ENCODE data around the gene MYL11. TPM values are rescaled to one million over a fixed set of nuclear protein-coding genes. Genes with fewer than 3 reads are reported as not detected.
A peak's percentile ranks its signal among the peaks of the same experiment; 100 is the strongest.

Gene MYL11
- total and polyA plus RNA-seq, 5 donors from 2014 or later, result 1.7 to 4.1 TPM; not detected in 3

GRCh38 chr16:30351001-30351441, 23.6 kb upstream of the MYL11 start:
- H3K4me3 ChIP-seq (ENCODE audit: low read depth, low read length), result no peak overlapping the region
- Mint-ChIP-seq H3K4me3 (peak overlapping the region in 1 of 4 donors; percentile 69), H3K9me3 (no peaks in the 10 kb centered on the region), H3K36me3 (peaks cover 19% of the 10 kb centered on the region), H3K27ac (no peak overlapping the region), H3K27me3 (no peaks in the 10 kb centered on the region), H3K4me1 (peaks cover 4 to 42% (median 12%) of the 10 kb centered on the region in 4 donors)
- DNase-seq, result no peak
- no peak overlapping the region for H3K27ac ChIP-seq (ENCODE audit: insufficient read depth, low read length, poor library complexity, severe bottlenecking)
- H3K9me3 ChIP-seq (ENCODE audit: control insufficient read depth in 2 of 2, low read length in 2 of 2), result no peaks in the 10 kb centered on the region
- peaks cover 32% of the 10 kb centered on the region for H3K36me3 ChIP-seq (ENCODE audit: control insufficient read depth, insufficient read depth, low read length)
- peaks cover 21% of the 10 kb centered on the region for H3K4me1 ChIP-seq (ENCODE audit: control insufficient read depth, insufficient read depth, low read length, poor library complexity, severe bottlenecking)
- no peaks in the 10 kb centered on the region for H3K27me3 ChIP-seq (ENCODE audit: control insufficient read depth, insufficient read depth, low read length)
- ATAC-seq (ENCODE audit: low read depth in 2 of 2), result no peak

DNA sequence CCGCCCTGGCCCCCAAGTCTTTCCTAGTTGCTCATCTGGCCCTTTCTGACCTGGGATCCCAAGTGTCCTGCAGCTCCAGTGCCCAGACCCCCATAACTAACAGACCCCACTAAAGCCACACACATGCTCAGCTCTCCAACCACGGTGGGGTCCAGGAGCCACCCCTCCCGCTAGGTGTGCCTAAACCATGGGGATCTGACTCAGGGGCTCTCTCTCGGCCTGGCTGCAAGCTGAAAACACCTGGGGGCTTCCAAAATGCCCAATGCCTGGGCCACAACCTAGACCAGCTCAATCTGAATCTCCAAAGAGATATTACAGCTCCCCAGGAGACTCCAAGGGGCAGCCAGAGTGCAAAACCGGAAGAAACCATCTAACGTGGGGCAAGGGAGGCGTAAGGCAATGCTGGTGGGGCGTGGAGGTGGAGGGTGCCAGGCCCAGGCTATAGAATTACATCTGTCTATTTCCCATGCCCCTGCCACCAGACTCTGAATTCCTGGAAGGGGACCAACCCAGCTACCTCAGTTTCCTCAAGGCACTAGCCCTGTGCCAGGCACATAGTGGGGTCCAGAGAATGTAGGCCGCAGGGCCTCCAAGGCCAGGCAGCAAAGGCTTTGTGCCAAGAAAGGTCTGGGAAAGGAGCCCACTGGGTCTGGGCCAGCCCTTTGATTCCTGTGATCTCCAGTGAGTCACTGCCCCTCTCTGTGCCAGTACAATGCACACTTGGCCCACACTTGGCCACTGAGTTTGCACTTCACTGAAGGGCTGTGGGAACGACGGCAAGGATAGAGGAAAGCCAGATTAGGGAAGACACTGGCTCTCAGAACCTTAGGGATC, 22.8 kb upstream of the MYL11 start:
- H3K27me3 ChIP-seq (ENCODE audit: control insufficient read depth, insufficient read depth, low read length), result no peaks in the 10 kb centered on the region
- ATAC-seq (ENCODE audit: low read depth in 2 of 2), result no peak
- H3K36me3 Mint-ChIP-seq, result peaks cover 19% of the 10 kb centered on the region
- H3K27ac ChIP-seq (ENCODE audit: insufficient read depth, low read length, poor library complexity, severe bottlenecking), result no peak overlapping the region
- H3K4me3 ChIP-seq (ENCODE audit: low read depth, low read length), result no peak overlapping the region
- H3K4me1 ChIP-seq (ENCODE audit: control insufficient read depth, insufficient read depth, low read length, poor library complexity, severe bottlenecking), result peaks cover 24% of the 10 kb centered on the region
- H3K4me1 Mint-ChIP-seq, result peaks cover 4 to 50% (median 17%) of the 10 kb centered on the region in 4 donors
- H3K27me3 Mint-ChIP-seq, result no peaks in the 10 kb centered on the region
- no peaks in the 10 kb centered on the region for H3K9me3 Mint-ChIP-seq
- no peak overlapping the region for H3K27ac Mint-ChIP-seq
- peak overlapping the region; percentile 21 to 83 (median 59) for H3K4me3 Mint-ChIP-seq
- H3K36me3 ChIP-seq (ENCODE audit: control insufficient read depth, insufficient read depth, low read length), result peaks cover 32% of the 10 kb centered on the region
- DNase-seq, result no peak
- H3K9me3 ChIP-seq (ENCODE audit: control insufficient read depth in 2 of 2, low read length in 2 of 2), result no peaks in the 10 kb centered on the region

GRCh38 chr16:30352488-30353401, 21.9 kb upstream of the MYL11 start:
- Histone ChIP-seq H3K36me3 (ENCODE audit: control insufficient read depth, insufficient read depth, low read length) (peaks cover 32% of the 10 kb centered on the region), H3K27ac (ENCODE audit: insufficient read depth, low read length, poor library complexity, severe bottlenecking) (peak overlapping the region; percentile 14), H3K4me3 (ENCODE audit: low read depth, low read length) (no peak overlapping the region), H3K4me1 (ENCODE audit: control insufficient read depth, insufficient read depth, low read length, poor library complexity, severe bottlenecking) (peaks cover 24% of the 10 kb centered on the region), H3K9me3 (ENCODE audit: control insufficient read depth in 2 of 2, low read length in 2 of 2) (no peaks in the 10 kb centered on the region), H3K27me3 (ENCODE audit: control insufficient read depth, insufficient read depth, low read length) (no peaks in the 10 kb centered on the region)
- peak overlapping the region; percentile 8 to 63 (median 56) for H3K4me3 Mint-ChIP-seq
- H3K9me3 Mint-ChIP-seq, result no peaks in the 10 kb centered on the region
- H3K27ac Mint-ChIP-seq, result no peak overlapping the region
- H3K27me3 Mint-ChIP-seq, result no peaks in the 10 kb centered on the region
- ATAC-seq (ENCODE audit: low read depth in 2 of 2) (no peak), DNase-seq (no peak)
- peaks cover 25% of the 10 kb centered on the region for H3K36me3 Mint-ChIP-seq
- peaks cover 4 to 54% (median 21%) of the 10 kb centered on the region in 4 donors for H3K4me1 Mint-ChIP-seq

GRCh38 chr16:30353438-30354129, 21.0 kb upstream of the MYL11 start:
- ATAC-seq (ENCODE audit: low read depth in 2 of 2) (no peak), DNase-seq (no peak)
- Mint-ChIP-seq H3K36me3 (peaks cover 25% of the 10 kb centered on the region), H3K27ac (peak overlapping the region in 1 of 3 donors; percentile 99), H3K9me3 (no peaks in the 10 kb centered on the region), H3K27me3 (no peaks in the 10 kb centered on the region), H3K4me1 (peaks cover 4 to 54% (median 21%) of the 10 kb centered on the region in 4 donors), H3K4me3 (peak overlapping the region; percentile 96 to 100 (median 96))
- Histone ChIP-seq H3K36me3 (ENCODE audit: control insufficient read depth, insufficient read depth, low read length) (peaks cover 33% of the 10 kb centered on the region), H3K9me3 (ENCODE audit: control insufficient read depth in 2 of 2, low read length in 2 of 2) (no peaks in the 10 kb centered on the region), H3K27me3 (ENCODE audit: control insufficient read depth, insufficient read depth, low read length) (no peaks in the 10 kb centered on the region), H3K4me3 (ENCODE audit: low read depth, low read length) (peak overlapping the region; percentile 88), H3K4me1 (ENCODE audit: control insufficient read depth, insufficient read depth, low read length, poor library complexity, severe bottlenecking) (peaks cover 24% of the 10 kb centered on the region), H3K27ac (ENCODE audit: insufficient read depth, low read length, poor library complexity, severe bottlenecking) (peak overlapping the region; percentile 14)

DNA sequence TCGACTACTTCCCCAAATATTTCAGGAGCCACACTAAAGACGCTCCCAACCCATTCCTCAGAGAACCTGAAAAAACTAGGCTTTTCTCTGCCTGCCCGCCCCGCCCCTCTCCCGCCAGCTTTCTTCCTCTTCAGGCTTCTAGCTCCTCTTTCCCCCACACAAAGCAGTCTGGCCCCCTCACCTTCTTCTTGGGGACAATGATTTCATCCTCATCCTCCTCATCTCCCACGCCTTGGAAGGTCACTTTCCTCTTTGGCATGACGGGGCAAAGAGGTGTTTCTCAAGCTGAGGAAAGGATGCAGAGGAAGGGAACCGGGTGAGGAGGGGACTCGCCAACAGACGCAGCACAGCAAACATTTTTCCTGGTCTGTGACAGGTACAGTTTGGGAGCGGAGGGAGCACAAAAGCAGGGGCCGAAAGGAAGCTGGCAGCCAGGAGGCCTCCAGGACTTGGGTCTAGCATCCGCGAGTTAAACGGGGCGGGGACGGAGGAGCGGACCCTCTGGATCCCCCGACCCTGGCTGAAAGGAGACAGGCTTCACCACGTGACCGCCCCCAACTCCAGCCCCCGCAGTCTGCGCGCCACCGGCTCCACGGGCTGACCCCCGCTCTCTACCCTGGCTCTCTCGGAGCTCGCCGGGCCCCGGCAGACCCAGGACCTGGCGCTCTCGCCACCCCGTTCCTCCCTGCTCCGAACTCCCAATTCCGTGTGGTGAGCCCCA, 20.0 kb upstream of the MYL11 start:
- Histone ChIP-seq H3K4me3 (ENCODE audit: low read depth, low read length) (peak overlapping the region; percentile 88), H3K36me3 (ENCODE audit: control insufficient read depth, insufficient read depth, low read length) (peaks cover 36% of the 10 kb centered on the region), H3K4me1 (ENCODE audit: control insufficient read depth, insufficient read depth, low read length, poor library complexity, severe bottlenecking) (peaks cover 24% of the 10 kb centered on the region), H3K27ac (ENCODE audit: insufficient read depth, low read length, poor library complexity, severe bottlenecking) (peak overlapping the region; percentile 96), H3K9me3 (ENCODE audit: control insufficient read depth in 2 of 2, low read length in 2 of 2) (no peaks in the 10 kb centered on the region), H3K27me3 (ENCODE audit: control insufficient read depth, insufficient read depth, low read length) (no peaks in the 10 kb centered on the region)
- Mint-ChIP-seq H3K9me3 (no peaks in the 10 kb centered on the region), H3K27ac (peak overlapping the region; percentile 99), H3K4me1 (peaks cover 4 to 54% (median 21%) of the 10 kb centered on the region in 4 donors), H3K36me3 (peaks cover 24% of the 10 kb centered on the region), H3K4me3 (peak overlapping the region; percentile 96 to 100 (median 96)), H3K27me3 (no peaks in the 10 kb centered on the region)
- ATAC-seq (ENCODE audit: low read depth in 2 of 2) (peak; percentile 26 to 27), DNase-seq (no peak)

GRCh38 chr16:30355144-30355953, 19.3 kb upstream of the MYL11 start, which contains the start of gene CD2BP2:
Gene CD2BP2, minus strand, starts transcription at chr16:30355308. Its CDS starts 627 bp downstream, at chr16:30354681.
- peaks cover 24% of the 10 kb centered on the region for H3K4me1 ChIP-seq (ENCODE audit: control insufficient read depth, insufficient read depth, low read length, poor library complexity, severe bottlenecking)
- peak within 1 kb of the TSS; percentile 96 to 100 (median 96) for H3K4me3 Mint-ChIP-seq
- no peaks in the 10 kb centered on the region for H3K9me3 Mint-ChIP-seq
- H3K27ac Mint-ChIP-seq, result peak within 1 kb of the TSS; percentile 99
- peaks cover 4 to 52% (median 20%) of the 10 kb centered on the region in 4 donors for H3K4me1 Mint-ChIP-seq
- H3K36me3 Mint-ChIP-seq, result peaks cover 25% of the 10 kb centered on the region
- peak within 1 kb of the TSS; percentile 88 for H3K4me3 ChIP-seq (ENCODE audit: low read depth, low read length)
- peak within 1 kb of the TSS; percentile 96 for H3K27ac ChIP-seq (ENCODE audit: insufficient read depth, low read length, poor library complexity, severe bottlenecking)
- no peaks in the 10 kb centered on the region for H3K27me3 Mint-ChIP-seq
- DNase-seq, result peak; percentile 86 to 94 (median 89)
- no peaks in the 10 kb centered on the region for H3K27me3 ChIP-seq (ENCODE audit: control insufficient read depth, insufficient read depth, low read length)
- peaks cover 39% of the 10 kb centered on the region for H3K36me3 ChIP-seq (ENCODE audit: control insufficient read depth, insufficient read depth, low read length)
- no peaks in the 10 kb centered on the region for H3K9me3 ChIP-seq (ENCODE audit: control insufficient read depth in 2 of 2, low read length in 2 of 2)
- ATAC-seq (ENCODE audit: low read depth in 2 of 2), result peak; percentile 87 to 90
